MM.1S (cell line): ENCODE data around the gene PLEK.

ENCODE experiments used
- DNase-seq: peaks from one replicate; pipeline ENCODE4 v3.0.0-alpha.2; 2015
- H2AFZ ChIP-seq: fragments of 300-600 bp; sonication (generic); 2 replicates; pipeline ENCODE4 v1.6.0; 2016; ENCODE audit warnings: antibody characterized with exemption, low read length
- H3F3A ChIP-seq: fragments of 300-600 bp; sonication (generic); 2 replicates; pipeline ENCODE4 v1.6.1; 2016; ENCODE audit warnings: mild to moderate bottlenecking, antibody characterized with exemption, low read length, moderate library complexity, mixed read lengths; ENCODE audit not compliant: insufficient read depth
- H3K27ac ChIP-seq: fragments of 300-600 bp; sonication (generic); 2 replicates; pipeline ENCODE4 v1.5.1; 2016; ENCODE audit warnings: mild to moderate bottlenecking, low read length
- H3K27me3 ChIP-seq: fragments of 300-600 bp; sonication (generic); replicated peaks from 2 replicates; pipeline ENCODE4 v1.6.0; 2016; ENCODE audit warnings: low read length; ENCODE audit not compliant: insufficient read depth
- H3K36me3 ChIP-seq: fragments of 300-600 bp; sonication (generic); replicated peaks from 2 replicates; pipeline ENCODE4 v1.6.1; 2016; ENCODE audit warnings: mild to moderate bottlenecking, low read length, mixed read lengths; ENCODE audit not compliant: insufficient read depth
- H3K4me1 ChIP-seq: fragments of 300-600 bp; sonication (generic); 2 replicates; pipeline ENCODE4 v1.6.1; 2016; ENCODE audit warnings: low read length, mixed read lengths
- H3K4me2 ChIP-seq: fragments of 300-600 bp; sonication (generic); 2 replicates; pipeline ENCODE4 v1.6.0; 2016; ENCODE audit warnings: low read depth, low read length
- H3K4me3 ChIP-seq: fragments of 300-600 bp; sonication (generic); 2 replicates; pipeline ENCODE4 v1.5.1; 2016; ENCODE audit warnings: low read length, mixed read lengths
- H3K79me2 ChIP-seq: fragments of 300-600 bp; sonication (generic); 2 replicates; pipeline ENCODE4 v1.6.1; 2016; ENCODE audit warnings: mixed run types, low read length, mixed read lengths
- H3K9ac ChIP-seq: fragments of 300-600 bp; sonication (generic); 2 replicates; pipeline ENCODE4 v1.6.1; 2016; ENCODE audit warnings: low read length, mixed read lengths
- H3K9me2 ChIP-seq: fragments of 300-600 bp; sonication (generic); replicated peaks from 2 replicates; pipeline ENCODE4 v1.6.1; 2016; ENCODE audit warnings: mild to moderate bottlenecking, low read length, mixed read lengths; ENCODE audit not compliant: insufficient read depth
- H3K9me3 ChIP-seq: fragments of 300-600 bp; sonication (generic); replicated peaks from 2 replicates; pipeline ENCODE4 v1.6.1; 2016; ENCODE audit warnings: mild to moderate bottlenecking, low read length, mixed read lengths; ENCODE audit not compliant: insufficient read depth
- H4K20me1 ChIP-seq: fragments of 300-600 bp; sonication (generic); 2 replicates; pipeline ENCODE4 v1.6.1; 2016; ENCODE audit warnings: mild to moderate bottlenecking, low read length, moderate library complexity, mixed read lengths; ENCODE audit not compliant: insufficient read depth
- CTCF ChIP-seq: fragments of 300-600 bp; sonication (generic); IDR thresholded peaks from 2 replicates; pipeline ENCODE4 v1.5.1; 2016; ENCODE audit warnings: antibody characterized with exemption, low read length, mixed read lengths
- EZH2 ChIP-seq: fragments of 300-600 bp; sonication (generic); optimal IDR thresholded peaks from 2 replicates; pipeline ENCODE3; 2017; ENCODE audit warnings: low read depth, mild to moderate bottlenecking, antibody characterized with exemption, low read length, mixed read lengths
- EZH2phosphoT487 ChIP-seq: fragments of 300-600 bp; sonication (generic); IDR thresholded peaks from 2 replicates; pipeline ENCODE4 v1.6.1; 2018; ENCODE audit warnings: antibody characterized with exemption, low read length

The PLEK gene

DNA sequence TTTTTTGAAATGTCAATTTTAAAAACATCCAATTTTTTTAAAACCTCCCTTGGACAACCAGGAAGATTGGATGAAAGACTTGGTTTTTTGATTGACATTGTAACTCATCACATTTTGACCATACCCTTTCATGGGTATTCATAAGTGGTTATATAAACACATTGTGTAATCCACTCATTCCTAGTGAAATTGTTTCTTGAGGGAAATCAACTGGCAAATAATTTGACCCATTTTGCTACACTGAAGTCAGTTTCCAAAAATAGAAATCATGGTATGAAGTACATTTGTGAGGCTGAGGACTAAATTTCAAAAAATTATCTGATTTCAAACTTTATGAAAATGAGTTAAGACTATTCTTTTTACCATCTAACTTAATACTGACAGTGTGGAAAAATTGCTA lies 70.5 kb downstream of the PLEK start:
- no peaks in the 10 kb centered on the region for H4K20me1 ChIP-seq
- no peaks in the 10 kb centered on the region for H3F3A ChIP-seq
- no peak overlapping the region for H3K9ac ChIP-seq
- no peaks in the 10 kb centered on the region for H3K9me3 ChIP-seq
- no peak for TF ChIP-seq EZH2phosphoT487
- no peak for TF ChIP-seq EZH2
- TF ChIP-seq CTCF, result no peak
- H3K4me1 ChIP-seq, result peaks cover 3% of the 10 kb centered on the region
- no peaks in the 10 kb centered on the region for H3K79me2 ChIP-seq
- H3K36me3 ChIP-seq, result no peaks in the 10 kb centered on the region
- H3K9me2 ChIP-seq, result no peaks in the 10 kb centered on the region
- H3K4me2 ChIP-seq, result no peak overlapping the region
- H3K27ac ChIP-seq, result no peak overlapping the region
- DNase-seq, result no peak
- no peak overlapping the region for H2AFZ ChIP-seq
- no peaks in the 10 kb centered on the region for H3K27me3 ChIP-seq
- H3K4me3 ChIP-seq, result no peak overlapping the region

- Histone ChIP-seq H4K20me1 (no peaks in the 10 kb centered on the region), H3F3A (peaks cover 3% of the 10 kb centered on the region; the same call in 1 of the 2 replicates), H3K9ac (no peak overlapping the region), H3K27me3 (no peaks in the 10 kb centered on the region), H3K9me3 (no peaks in the 10 kb centered on the region), H3K4me2 (no peak overlapping the region), H3K79me2 (no peaks in the 10 kb centered on the region), H3K9me2 (no peaks in the 10 kb centered on the region), H3K4me1 (peaks cover 9% of the 10 kb centered on the region), H2AFZ (no peak overlapping the region), H3K36me3 (no peaks in the 10 kb centered on the region), H3K4me3 (no peak overlapping the region), H3K27ac (no peak overlapping the region)
- no peak for DNase-seq
- TF ChIP-seq EZH2 (no peak), EZH2phosphoT487 (no peak), CTCF (no peak)
These were observed 71.2 kb downstream of the PLEK start for GRCh38 chr2:68436270-68436669.

- no peak overlapping the region for H3K4me2 ChIP-seq
- no peaks in the 10 kb centered on the region for H3K9me3 ChIP-seq
- no peak overlapping the region for H3K4me3 ChIP-seq
- H3K4me1 ChIP-seq, result peaks cover 12% of the 10 kb centered on the region
- TF ChIP-seq EZH2 (no peak), CTCF (no peak), EZH2phosphoT487 (no peak)
- no peaks in the 10 kb centered on the region for H3K27me3 ChIP-seq
- H3K27ac ChIP-seq, result no peak overlapping the region
- peaks cover 5% of the 10 kb centered on the region; the same call in 1 of the 2 replicates for H3F3A ChIP-seq
- H3K36me3 ChIP-seq, result no peaks in the 10 kb centered on the region
- no peaks in the 10 kb centered on the region for H3K79me2 ChIP-seq
- no peak overlapping the region for H2AFZ ChIP-seq
- no peaks in the 10 kb centered on the region for H3K9me2 ChIP-seq
- no peak for DNase-seq
- H4K20me1 ChIP-seq, result no peaks in the 10 kb centered on the region
- no peak overlapping the region for H3K9ac ChIP-seq
These were observed 73.6 kb downstream of the PLEK start for GRCh38 chr2:68438455-68439303.
